Measurements from ENCODE around the gene EFCAB8. TPM values are rescaled to one million over a fixed set of nuclear protein-coding genes. Genes with fewer than 3 reads are reported as not detected.
"Not testable (repeated sequence)": the region's sequence is repeated elsewhere in the genome, so short reads cannot be mapped to it uniquely, and the experiment has no call there.

Gene EFCAB8
- total RNA-seq, 1 donor from 2014 or later, result not detected

DNA sequence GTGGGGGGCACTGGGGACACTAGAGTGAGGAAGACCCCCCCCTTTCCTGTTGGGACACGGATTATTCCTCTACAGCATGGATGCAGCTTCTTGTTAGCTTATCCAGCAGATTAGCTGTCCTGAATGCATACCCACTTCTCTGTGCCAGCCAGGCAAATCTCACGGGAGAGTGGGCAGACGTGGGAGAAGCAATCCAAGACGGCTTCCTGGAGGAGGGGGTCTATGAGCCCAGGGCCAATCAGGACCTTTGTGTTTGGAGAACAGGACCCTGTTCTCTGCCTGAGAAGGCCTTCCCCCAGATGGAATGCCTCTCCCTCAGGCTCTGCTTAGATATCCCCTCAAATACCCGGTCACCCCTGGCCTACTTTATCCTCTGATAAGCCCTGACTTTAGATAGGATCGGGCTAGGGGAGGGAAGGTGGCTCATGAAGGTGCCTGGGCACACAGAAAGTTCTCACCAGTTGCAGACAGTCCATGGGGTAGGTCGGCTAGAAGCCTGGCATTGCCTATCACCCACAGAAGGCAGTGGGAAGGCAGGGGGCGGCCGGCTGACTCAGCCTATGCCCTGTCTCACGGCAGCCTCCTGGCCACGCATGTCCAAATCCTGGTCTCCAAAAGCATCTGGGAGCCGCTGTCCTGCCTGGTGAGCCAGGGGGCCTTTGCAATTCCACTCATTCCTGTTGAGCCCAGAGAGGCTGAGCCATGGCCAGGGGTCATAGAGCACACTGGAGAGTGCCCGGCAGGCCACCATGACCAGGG lies 110.8 kb downstream of the EFCAB8 start:
- no peak for TF ChIP-seq CTCF (conservative IDR thresholded peaks at IDR 0.05; ENCODE audit: low read depth, low read length)
- no peak overlapping the region for H3K4me3 ChIP-seq (ENCODE audit: low read depth, low read length)
- no peak for DNase-seq (ENCODE audit: low read depth)

- no peak for TF ChIP-seq CTCF (conservative IDR thresholded peaks at IDR 0.05; ENCODE audit: low read depth, low read length)
- no peak for DNase-seq (ENCODE audit: low read depth)
- no peak overlapping the region for H3K4me3 ChIP-seq (ENCODE audit: low read depth, low read length)
Measured at GRCh38 chr20:32970115-32970972, 111.6 kb downstream of the EFCAB8 start.

GRCh38 chr20:32970973-32971300 lies 112.2 kb downstream of the EFCAB8 start:
- no peak for DNase-seq (ENCODE audit: low read depth)
- no peak for TF ChIP-seq CTCF (conservative IDR thresholded peaks at IDR 0.05; ENCODE audit: low read depth, low read length)
- no peak overlapping the region for H3K4me3 ChIP-seq (ENCODE audit: low read depth, low read length)

DNA sequence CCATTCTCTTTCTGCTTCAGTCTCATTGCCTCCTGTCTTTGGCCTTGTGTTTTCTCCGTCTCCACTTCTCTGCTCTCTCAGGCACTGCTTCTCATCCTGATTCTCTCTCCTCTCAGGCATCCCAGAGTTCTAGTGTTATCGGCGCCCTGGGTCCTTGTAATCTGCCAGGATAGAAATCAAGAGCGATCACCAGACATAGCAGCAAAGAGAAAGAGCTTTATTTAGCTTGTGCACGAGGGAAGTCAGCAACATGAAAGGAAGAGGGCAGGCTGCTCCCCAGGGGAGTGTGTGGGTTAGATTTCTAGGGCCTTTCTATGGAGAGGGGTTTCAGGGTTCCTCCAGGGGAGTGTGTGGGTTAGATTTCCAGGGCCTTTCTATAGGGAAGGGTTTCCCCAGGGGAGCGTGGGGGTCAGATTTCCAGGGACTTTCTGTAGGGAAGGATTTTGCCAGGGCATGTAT lies 113.0 kb downstream of the EFCAB8 start:
- no peak for DNase-seq (ENCODE audit: low read depth)
- H3K4me3 ChIP-seq (ENCODE audit: low read depth, low read length), result no peak overlapping the region
- no peak for TF ChIP-seq CTCF (conservative IDR thresholded peaks at IDR 0.05; ENCODE audit: low read depth, low read length)

- no peak for TF ChIP-seq CTCF (conservative IDR thresholded peaks at IDR 0.05; ENCODE audit: low read depth, low read length)
- no peak for DNase-seq (ENCODE audit: low read depth)
- H3K4me3 ChIP-seq (ENCODE audit: low read depth, low read length), result no peak overlapping the region
Measured at GRCh38 chr20:32972181-32973076, 113.7 kb downstream of the EFCAB8 start.

GRCh38 chr20:32973077-32973717 lies 114.5 kb downstream of the EFCAB8 start:
- TF ChIP-seq CTCF (conservative IDR thresholded peaks at IDR 0.05; ENCODE audit: low read depth, low read length), result no peak
- DNase-seq (ENCODE audit: low read depth), result no peak
- no peak overlapping the region for H3K4me3 ChIP-seq (ENCODE audit: low read depth, low read length)

DNA sequence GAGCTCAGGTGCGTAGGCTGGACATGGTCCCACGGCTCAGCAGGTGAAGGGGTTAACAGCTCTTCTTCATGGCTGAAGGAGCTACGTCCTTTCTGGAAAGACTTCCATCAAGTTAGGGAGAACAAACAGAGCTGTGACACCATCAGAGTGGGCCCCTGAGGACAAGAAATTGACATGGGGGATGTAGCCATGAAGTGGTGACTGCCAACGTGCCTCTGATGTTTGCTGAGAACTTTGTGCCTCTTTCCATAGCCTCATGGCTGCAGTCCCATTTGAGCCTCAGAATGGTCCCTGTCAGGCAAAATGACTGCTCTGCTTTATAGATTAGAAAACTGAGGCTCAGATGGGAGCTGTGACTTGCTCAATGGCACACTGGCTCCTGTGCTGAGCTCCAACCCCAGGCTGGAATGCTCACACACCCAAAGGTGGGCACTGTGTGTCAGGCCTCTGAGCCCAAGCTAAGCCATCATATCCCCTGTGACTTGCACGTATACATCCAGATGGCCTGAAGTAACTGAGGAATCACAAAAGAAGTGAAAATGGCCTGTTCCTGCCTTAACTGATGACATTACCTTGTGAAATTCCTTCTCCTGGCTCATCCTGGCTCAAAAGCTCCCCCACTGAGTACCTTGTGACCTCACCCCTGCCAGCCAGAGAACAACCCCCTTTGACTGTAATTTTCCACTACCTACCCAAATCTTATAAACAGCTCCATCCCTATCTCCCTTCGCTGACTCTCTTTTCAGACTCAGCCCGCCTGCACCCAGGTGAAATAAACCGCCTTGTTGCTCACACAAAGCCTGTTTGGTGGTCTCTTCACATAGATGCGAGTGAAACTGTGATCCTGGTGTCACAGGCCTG lies 115.7 kb downstream of the EFCAB8 start:
- DNase-seq (ENCODE audit: low read depth); H3K4me3 ChIP-seq (ENCODE audit: low read depth, low read length): not testable (repeated sequence)

- DNase-seq (ENCODE audit: low read depth); H3K4me3 ChIP-seq (ENCODE audit: low read depth, low read length): not testable (repeated sequence)
Measured at GRCh38 chr20:32975121-32975520, 116.4 kb downstream of the EFCAB8 start.
